Non-pigmented ciliary epithelial cell (primary cell): ENCODE measurements around the gene B4GALT6.

Experiments
- DNase-seq: peaks from one replicate; pipeline ENCODE4 v3.0.0-alpha.2; 2010; ENCODE audit warnings: low read depth

B4GALT6 gene

GRCh38 chr18:31633392-31634330, 50.7 kb downstream of the B4GALT6 start:
- no peak for DNase-seq

- no peak for DNase-seq
These were observed 52.0 kb downstream of the B4GALT6 start for GRCh38 chr18:31632356-31632755.

- DNase-seq = no peak
These were observed 52.9 kb downstream of the B4GALT6 start for GRCh38 chr18:31631526-31631925.

DNA sequence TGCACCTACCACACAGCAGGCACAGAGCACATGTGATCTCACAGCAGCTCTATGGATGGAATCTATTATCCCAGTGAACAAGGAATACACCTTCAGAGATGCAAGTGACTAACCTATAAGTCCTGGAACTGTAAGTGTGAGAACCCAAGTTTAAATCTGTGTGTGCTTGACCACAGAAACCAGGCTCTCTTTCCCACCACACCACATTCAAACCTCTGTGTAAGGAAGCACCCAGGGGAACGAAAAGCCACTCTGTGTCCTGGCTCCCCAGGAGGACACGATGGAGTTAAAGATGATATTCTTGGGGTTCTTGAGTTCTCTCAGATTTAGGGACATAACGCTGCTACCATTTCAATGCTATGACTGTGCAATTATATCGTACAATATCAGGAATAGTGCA, 53.8 kb downstream of the B4GALT6 start:
- no peak for DNase-seq

DNA sequence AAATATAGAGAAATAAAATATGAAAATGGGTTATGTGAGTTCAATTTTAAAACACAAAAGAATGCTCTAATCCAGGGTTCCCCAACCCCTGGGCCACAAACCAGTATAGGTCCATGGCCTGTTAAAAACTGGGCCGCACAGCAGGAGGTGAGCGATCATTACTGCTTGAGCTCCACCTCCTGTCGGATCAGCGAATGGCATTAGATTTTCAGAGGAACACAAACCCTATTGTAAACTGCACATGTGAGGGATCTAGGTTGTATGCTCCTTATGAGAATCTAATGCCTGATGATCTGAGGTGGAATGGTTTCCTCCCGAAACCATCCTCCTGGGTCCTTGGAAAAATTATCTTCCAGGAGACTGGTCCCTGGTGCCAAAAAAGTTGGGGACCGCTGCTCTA, 58.0 kb downstream of the B4GALT6 start:
- no peak for DNase-seq

- no peak for DNase-seq
These were observed 59.3 kb downstream of the B4GALT6 start for GRCh38 chr18:31624892-31625640.

DNA sequence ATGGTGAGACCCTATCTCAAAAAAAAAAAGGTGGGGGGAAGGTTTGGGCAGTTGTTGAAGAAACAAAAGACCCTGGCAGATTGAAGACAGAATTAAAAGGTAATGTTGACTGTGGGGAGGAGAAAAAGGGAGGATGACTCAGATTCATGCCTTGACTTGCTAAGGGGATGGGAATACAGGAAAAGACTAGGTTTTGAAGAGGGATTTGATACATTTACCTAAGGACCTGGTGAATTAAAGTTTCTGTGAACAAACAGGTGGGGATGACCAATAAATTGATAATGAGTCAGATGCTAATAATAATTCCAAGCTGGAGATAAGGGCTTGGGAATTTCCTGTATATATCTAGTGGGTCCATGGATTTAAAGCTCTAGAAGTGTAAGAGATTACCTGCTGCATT, 65.1 kb downstream of the B4GALT6 start:
- DNase-seq = no peak

GRCh38 chr18:31618801-31619200, 65.6 kb downstream of the B4GALT6 start:
- no peak for DNase-seq

DNA sequence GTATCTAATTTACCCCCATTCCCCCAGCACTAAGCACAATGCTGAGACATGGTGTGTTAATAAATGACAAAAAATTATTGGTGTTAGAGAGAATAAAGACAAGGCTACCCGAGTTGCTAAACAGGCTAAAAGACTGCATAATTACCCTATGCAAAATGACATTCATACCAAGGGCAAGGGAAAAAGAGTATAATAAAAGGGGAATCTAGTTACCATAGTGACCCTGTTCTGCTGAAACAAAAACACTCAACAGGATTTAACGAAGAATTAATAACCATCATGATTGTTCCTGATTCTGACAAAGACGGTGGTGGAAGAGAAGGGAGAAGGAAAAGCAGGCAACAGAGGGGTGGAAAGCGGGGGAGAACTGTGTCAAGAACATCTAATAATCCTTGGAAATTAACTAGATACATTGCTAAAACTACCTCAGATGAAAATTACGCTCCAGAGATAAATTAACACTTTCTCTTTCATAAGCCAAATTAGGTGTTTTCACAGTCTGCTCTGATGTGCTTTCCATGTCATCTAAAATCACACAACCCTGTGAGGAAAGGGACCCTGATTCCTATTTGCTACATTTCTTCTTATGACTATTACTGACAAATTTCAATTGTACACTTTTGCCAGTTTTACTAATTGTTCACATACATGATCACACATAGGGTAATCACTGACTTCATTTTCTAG, 67.2 kb downstream of the B4GALT6 start:
- no peak for DNase-seq

DNA sequence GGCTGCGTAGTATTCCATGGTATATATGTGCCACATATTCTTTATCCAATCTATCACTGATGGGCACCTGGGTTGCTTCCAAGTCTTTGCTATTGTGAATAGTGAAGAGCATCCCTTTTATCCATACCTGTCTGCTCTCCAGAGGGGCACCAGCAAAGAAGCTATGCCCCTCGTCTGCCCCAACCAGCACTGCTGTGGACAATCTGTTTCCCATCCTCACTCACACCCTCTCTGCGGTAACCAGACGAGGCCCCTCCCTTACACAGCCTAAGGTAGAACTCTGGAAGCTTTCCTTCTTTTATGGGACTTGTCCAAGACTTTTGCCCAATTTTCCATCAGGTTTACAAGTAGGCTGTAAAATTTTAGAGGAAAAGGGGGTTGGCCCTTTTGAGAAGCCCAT, 67.8 kb downstream of the B4GALT6 start:
- no peak for DNase-seq

- no peak for DNase-seq
These were observed 70.3 kb downstream of the B4GALT6 start for GRCh38 chr18:31614044-31614443.

DNA sequence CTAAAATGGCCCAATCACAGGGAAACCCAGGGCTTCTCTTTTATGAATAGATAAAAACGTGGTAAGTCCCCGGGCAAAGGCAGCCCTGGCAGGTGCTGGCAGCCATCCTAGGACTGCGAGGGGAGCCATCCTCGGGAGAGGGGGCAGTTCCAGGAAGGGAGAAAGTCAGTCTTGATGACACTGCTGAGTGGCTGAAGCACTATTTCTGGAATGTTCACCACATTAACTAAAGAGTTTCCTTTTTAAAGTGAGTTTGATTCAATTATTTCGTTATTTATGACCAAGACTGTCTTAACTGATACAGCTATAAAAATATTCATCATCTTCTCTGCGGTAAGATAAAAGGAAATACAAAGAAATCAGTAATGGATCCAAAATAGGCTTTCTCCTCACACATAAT, 72.3 kb downstream of the B4GALT6 start:
- no peak for DNase-seq

- DNase-seq = no peak
These were observed 72.9 kb downstream of the B4GALT6 start for GRCh38 chr18:31611511-31611910.

DNA sequence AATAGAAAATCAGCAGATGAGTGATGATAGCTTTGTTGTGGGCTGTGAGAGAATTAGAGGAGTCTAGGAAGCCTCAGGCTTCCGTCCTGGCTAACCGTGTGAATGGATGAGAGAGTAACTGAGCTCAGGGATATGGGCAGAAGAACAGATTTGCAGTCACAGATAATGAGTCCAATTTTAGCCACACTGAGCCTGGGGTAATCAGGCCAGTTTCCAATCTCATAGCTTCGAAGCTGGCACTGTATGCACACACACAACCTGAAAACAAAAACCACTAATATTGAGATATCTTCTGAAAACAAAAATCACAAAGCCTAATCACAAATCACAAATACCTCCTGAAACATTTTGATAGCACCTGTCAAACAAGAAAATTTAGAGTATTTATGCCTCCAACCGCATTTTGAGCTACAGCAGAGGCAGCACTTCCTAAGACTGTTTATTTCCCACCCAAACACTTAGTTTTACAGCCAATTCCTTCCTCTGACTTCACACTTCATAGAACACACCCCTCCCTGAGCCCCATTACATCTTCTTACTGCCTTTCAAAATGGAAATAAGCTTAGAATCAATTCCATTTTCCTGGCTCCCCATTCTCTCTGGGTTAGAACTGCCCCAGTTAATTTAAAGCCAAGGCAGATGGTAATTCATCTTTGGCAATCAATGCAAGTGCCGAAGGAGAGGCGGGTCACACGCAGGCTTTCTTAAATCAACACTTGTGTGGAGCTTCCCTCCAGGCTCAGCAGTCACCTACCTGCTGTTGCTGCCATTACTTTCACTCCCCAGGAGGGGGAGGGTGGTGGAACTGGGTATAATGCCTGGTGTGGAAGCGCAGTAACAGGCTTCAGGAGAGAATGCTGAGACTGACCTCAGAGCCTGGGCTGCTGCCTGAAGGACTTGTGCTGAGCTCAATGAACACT, 73.8 kb downstream of the B4GALT6 start:
- DNase-seq = no peak

DNA sequence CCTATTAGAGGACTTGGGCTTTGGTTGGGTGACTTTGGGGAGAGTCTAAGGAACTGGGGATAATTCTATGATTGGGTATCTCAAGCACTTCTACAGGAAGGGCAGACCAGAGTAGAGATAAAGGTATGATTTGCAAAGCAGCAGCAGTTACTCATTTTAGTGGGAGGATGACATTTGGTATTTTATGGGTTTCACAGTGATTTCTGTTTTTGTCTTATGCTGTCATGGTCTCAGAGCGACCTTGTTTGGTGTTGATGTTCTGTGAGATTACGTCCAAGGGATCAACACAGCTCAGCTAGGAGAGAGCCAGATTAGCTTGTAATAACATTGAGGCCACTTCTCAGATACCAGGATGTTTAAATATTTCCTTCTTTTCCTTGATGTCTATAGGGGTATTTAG, 74.5 kb downstream of the B4GALT6 start:
- DNase-seq = no peak

DNA sequence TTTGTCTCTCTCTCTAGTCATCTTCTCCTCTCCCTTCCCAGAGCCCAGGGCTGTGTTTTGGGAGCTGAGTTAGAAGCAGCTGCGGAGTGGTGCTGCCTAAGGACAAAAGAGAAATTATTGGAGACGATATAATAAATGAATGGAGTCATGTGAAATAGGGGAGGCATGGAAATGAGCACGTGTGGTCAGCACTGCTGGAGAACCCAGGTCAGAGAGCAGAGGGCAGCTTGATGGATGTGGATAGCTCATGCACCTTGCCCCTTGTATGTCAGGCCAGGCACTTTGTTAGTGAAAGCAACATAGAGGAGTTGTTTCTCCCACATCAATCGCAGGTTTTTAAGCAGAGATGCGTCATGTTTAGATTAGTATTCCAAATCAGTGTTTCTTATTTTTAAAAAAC, 77.0 kb downstream of the B4GALT6 start:
- no peak for DNase-seq

GRCh38 chr18:31606265-31606664, 78.1 kb downstream of the B4GALT6 start:
- no peak for DNase-seq

GRCh38 chr18:31603315-31603714, 81.1 kb downstream of the B4GALT6 start:
- DNase-seq = no peak

DNA sequence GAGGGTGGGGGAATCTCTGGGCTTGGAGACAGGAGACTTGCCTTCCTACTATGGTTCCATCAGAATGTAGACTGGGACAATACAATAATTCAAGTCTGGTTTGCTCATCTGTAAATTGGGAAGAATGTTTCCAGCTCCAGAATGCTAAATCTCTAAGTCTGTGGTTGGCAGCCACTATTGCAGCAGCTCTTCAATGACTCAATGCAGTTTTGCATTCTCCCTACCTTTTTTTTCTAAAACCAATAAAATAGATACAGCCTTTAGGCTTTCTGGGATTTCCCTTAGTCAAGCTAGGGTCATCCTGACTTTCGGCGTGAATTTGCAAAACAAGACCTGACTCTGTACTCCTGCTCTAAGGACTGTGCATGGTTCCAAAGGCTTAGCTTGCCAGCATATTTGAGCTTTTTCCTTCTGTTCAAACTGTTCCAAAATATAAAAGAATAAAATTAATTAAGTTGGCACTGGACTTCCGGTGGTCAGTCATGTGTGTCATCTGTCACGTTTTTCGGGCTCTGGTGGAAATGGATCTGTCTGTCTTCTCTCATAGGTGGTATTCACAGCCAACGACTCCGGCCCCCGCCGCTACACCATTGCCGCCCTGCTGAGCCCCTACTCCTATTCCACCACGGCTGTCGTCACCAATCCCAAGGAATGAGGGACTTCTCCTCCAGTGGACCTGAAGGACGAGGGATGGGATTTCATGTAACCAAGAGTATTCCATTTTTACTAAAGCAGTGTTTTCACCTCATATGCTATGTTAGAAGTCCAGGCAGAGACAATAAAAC, 86.2 kb downstream of the B4GALT6 start:
- no peak for DNase-seq

GRCh38 chr18:31596081-31596872, 88.1 kb downstream of the B4GALT6 start:
- no peak for DNase-seq
